Body of pancreas (tissue), 4 donors: ENCODE measurements around the gene TDO2. TPM values are rescaled to one million over a fixed set of nuclear protein-coding genes. Genes with fewer than 3 reads are reported as not detected.

Source experiments
- ATAC-seq: fragments of 150-250 bp; one replicate; pipeline ENCODE4 v1.9.1; 2016
- DNase-seq, 4 donors: peaks; one replicate each; pipeline ENCODE4 v3.0.0-alpha.2; 2019
- H3K27ac ChIP-seq, 4 donors: fragments of 200-600 bp; sonication (generic); 1 replicate in 3 of 4; 2 replicates in 1 of 4; pipeline versions ENCODE4 v1.5.1 to v1.6.1; 2016 to 2019; ENCODE audit warnings: mild to moderate bottlenecking in 1 of 4, mixed read lengths in 1 of 4, moderate library complexity in 1 of 4
- H3K27me3 ChIP-seq, 2 donors: fragments of 200-600 bp; sonication (generic); one replicate each; pipeline ENCODE4 v1.6.0; 2016; ENCODE audit warnings: mild to moderate bottlenecking in 1 of 2
- H3K36me3 ChIP-seq, 2 donors: fragments of 200-600 bp; sonication (generic); replicated peaks in 1 of 2; 2 replicates each; pipeline ENCODE4 v1.5.1; 2016; ENCODE audit warnings: low read depth in 2 of 2; ENCODE audit not compliant: insufficient read depth in 1 of 2
- H3K4me1 ChIP-seq: fragments of 200-600 bp; sonication (generic); one replicate; pipeline ENCODE4 v1.6.0; 2016
- H3K4me3 ChIP-seq, 2 donors: fragments of 200-600 bp; sonication (generic); 1 replicate in 1 of 2; 2 replicates in 1 of 2; pipeline ENCODE4 v1.5.1; 2016 to 2019
- H3K9me3 ChIP-seq, 3 donors: fragments of 200-600 bp; sonication (generic); 1 replicate in 2 of 3; 2 replicates in 1 of 3; pipeline ENCODE4 v1.5.1; 2016
- CTCF ChIP-seq, 7 experiments: fragments of 450-650 bp in 4 of 7; fragments of 200-600 bp in 3 of 7; sonication (generic) in 3 of 7; IDR thresholded peaks; one replicate each; pipeline ENCODE4 v1.5.1; 2016 to 2019; ENCODE audit warnings: antibody characterized with exemption in 7 of 7
- POLR2A ChIP-seq, 3 donors: fragments of 450-650 bp; IDR thresholded peaks; one replicate each; pipeline ENCODE4 v1.6.1; 2016; ENCODE audit warnings: antibody characterized with exemption in 3 of 3, mild to moderate bottlenecking in 2 of 3
- WGBS, 2 donors: methylation state at CpG; one replicate each; pipeline ENCODE4 v1.1.5; 2017; 5-methylcytosine and 5-hydroxymethylcytosine counted together
- intact Hi-C: fragments of 100-400 bp; cut with DNase I; formaldehyde crosslinking; loops from one replicate; pipeline ENCODE4 v1.15.1; 2023
- total RNA-seq, 2 donors: library from RNA; depleted of rRNA; stranded (reverse); fragments of >200 nt; gene quantifications; one replicate each; pipeline ENCODE4 v1.1.0, GENCODE V29; 2016

Gene TDO2
- total RNA-seq, 2 donors from 2014 or later = 0.26 TPM; not detected in 1

DNA sequence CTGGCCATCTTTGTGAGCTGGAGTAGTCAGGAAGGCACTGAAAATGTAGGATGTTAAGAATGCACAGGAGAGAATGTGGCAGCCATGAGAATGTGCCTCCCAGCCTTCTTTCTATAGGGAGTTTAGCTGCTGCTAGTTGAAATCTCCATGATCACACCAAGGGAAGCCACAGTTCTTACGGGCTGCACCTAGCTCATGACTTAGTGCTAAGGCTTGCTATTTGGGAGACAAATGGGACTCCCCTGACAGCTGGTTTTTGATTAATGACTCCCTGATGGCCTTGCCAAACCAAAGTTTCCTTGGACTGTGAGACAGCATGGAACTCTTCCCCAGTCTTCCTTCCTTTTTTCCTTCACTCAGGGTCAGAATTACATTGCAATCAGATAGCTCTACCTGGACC is 41.0 kb downstream of the TDO2 start:
- H3K27me3 ChIP-seq = no peaks in the 10 kb centered on the region
- no peaks in the 10 kb centered on the region for H3K36me3 ChIP-seq
- DNase-seq (no peak), ATAC-seq (no peak)
- no peaks in the 10 kb centered on the region for H3K9me3 ChIP-seq
- intact Hi-C loops = loop anchor here (10.0 kb wide), 1 partner anchor 140 kb away; no protein-coding TSS in a partner anchor
- no peak for TF ChIP-seq POLR2A (IDR thresholded peaks at IDR 0.05)
- no peak for TF ChIP-seq CTCF (IDR thresholded peaks at IDR 0.05)
- WGBS, 2 donors = 74 to 88% methylated on average over 1 of the region's 1 CpG
- H3K27ac ChIP-seq = no peak overlapping the region
- no peak overlapping the region for H3K4me3 ChIP-seq
- H3K4me1 ChIP-seq = peaks cover 16% of the 10 kb centered on the region

- no peaks in the 10 kb centered on the region for H3K9me3 ChIP-seq
- 55 to 56% methylated on average over 4 of the region's 4 CpGs for WGBS, 2 donors
- peaks cover 16% of the 10 kb centered on the region for H3K4me1 ChIP-seq
- H3K27me3 ChIP-seq = no peaks in the 10 kb centered on the region
- DNase-seq (no peak), ATAC-seq (no peak)
- no peaks in the 10 kb centered on the region for H3K36me3 ChIP-seq
- H3K4me3 ChIP-seq = no peak overlapping the region
- H3K27ac ChIP-seq = no peak overlapping the region
- TF ChIP-seq CTCF (IDR thresholded peaks at IDR 0.05) = no peak
- TF ChIP-seq POLR2A (IDR thresholded peaks at IDR 0.05) = no peak
- intact Hi-C loops = loop anchor here (10.0 kb wide), 1 partner anchor 142 kb away; no protein-coding TSS in a partner anchor
These were observed 43.0 kb downstream of the TDO2 start for GRCh38 chr4:155946486-155946885.

- Histone ChIP-seq H3K36me3 (no peaks in the 10 kb centered on the region), H3K27me3 (no peaks in the 10 kb centered on the region), H3K27ac (no peak overlapping the region), H3K4me1 (peaks cover 11% of the 10 kb centered on the region), H3K4me3 (no peak overlapping the region), H3K9me3 (no peaks in the 10 kb centered on the region)
- TF ChIP-seq POLR2A (IDR thresholded peaks at IDR 0.05) (no peak), CTCF (IDR thresholded peaks at IDR 0.05) (no peak)
- no peak for DNase-seq
- ATAC-seq = no peak
- intact Hi-C loops = loop anchor here (10.0 kb wide), 1 partner anchor 144 kb away; no protein-coding TSS in a partner anchor
- WGBS, 2 donors = 57 to 69% methylated on average over 1 of the region's 1 CpG
These were observed 45.0 kb downstream of the TDO2 start for GRCh38 chr4:155948541-155948940.

DNA sequence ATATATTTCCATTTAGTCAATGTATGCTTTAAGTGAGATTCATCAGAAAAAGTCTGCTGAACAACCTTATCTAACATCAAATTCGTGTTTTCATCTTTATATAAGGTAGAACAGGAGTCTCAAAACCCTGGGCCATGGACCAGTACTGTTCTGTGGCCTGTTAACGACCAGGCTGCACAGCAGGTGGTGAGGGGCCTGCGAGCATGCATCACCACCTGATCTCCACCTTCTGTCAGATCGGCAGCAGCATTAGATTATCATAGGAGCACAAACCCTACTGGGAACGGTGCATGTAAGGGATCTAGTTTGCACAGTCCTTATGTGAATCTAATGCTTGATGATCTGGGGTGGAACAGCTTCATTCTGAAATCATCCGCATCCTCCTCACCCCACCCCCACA is 47.0 kb downstream of the TDO2 start:
- Histone ChIP-seq H3K36me3 (no peaks in the 10 kb centered on the region), H3K4me1 (no peaks in the 10 kb centered on the region), H3K9me3 (no peaks in the 10 kb centered on the region), H3K27ac (no peak overlapping the region), H3K4me3 (no peak overlapping the region), H3K27me3 (no peaks in the 10 kb centered on the region)
- TF ChIP-seq CTCF (IDR thresholded peaks at IDR 0.05) (no peak), POLR2A (IDR thresholded peaks at IDR 0.05) (no peak)
- 72 to 75% methylated on average over 6 of the region's 6 CpGs for WGBS, 2 donors
- DNase-seq = no peak
- no peak for ATAC-seq
- intact Hi-C loops = no loop called here

DNA sequence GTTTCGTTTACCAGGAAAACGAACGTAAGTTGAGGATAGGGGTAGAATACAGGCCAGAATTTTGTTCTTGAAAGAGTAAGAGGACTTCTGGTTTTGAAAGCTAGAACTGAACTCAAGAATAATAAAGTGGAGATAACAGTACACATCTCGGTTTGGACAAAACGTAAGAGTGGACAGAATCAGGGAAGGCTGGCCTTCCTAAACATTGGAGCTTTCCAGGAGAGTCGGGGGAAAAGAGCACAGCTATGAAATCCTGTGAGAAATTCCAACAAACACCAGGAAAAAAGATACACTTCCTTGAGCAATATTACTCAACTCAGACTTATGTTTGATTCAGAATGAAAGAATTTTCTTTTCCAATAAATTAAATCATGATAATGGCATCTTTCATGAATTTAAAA is 49.0 kb downstream of the TDO2 start:
- Histone ChIP-seq H3K27ac (peak overlapping the region in 3 of 4 donors; percentile 43 to 99 (median 98)), H3K36me3 (no peaks in the 10 kb centered on the region), H3K4me3 (peak overlapping the region in 1 of 2 donors; percentile 68), H3K9me3 (no peaks in the 10 kb centered on the region), H3K4me1 (no peaks in the 10 kb centered on the region), H3K27me3 (no peaks in the 10 kb centered on the region)
- intact Hi-C loops = no loop called here
- ATAC-seq (no peak), DNase-seq (no peak)
- no peak for TF ChIP-seq POLR2A (IDR thresholded peaks at IDR 0.05)
- TF ChIP-seq CTCF (IDR thresholded peaks at IDR 0.05) = no peak
- 42 to 43% methylated on average over 6 of the region's 6 CpGs for WGBS, 2 donors
